ENCODE measurements around the gene TSC2. TPM values are rescaled to one million over a fixed set of nuclear protein-coding genes. Genes with fewer than 3 reads are reported as not detected.
A peak's percentile ranks its signal among the peaks of the same experiment; 100 is the strongest.

TSC2 gene
- 100 to 1,000 TPM; 112 to 115 TPM for total RNA-seq

- CTCF ChIA-PET: interaction anchor here (0.5 to 2.4 kb wide), 11 partner anchors 9 to 543 kb away, joined by 3 to 6 read pairs (median 4); no protein-coding TSS in a partner anchor
- POLR2A ChIA-PET: no interaction called here
- H3K36me3 Mint-ChIP-seq (ENCODE audit: low read depth): peaks cover 3% of the 10 kb centered on the region
- peak; percentile 95 for DNase-seq
- peak within 1 kb of the TSS; percentile 84 for H3K27ac Mint-ChIP-seq
- peak within 1 kb of the TSS; percentile 94 for H3K4me3 Mint-ChIP-seq
- H3K9me3 Mint-ChIP-seq: no peaks in the 10 kb centered on the region
- no peaks in the 10 kb centered on the region for H3K27me3 Mint-ChIP-seq
- peaks cover 22% of the 10 kb centered on the region for H3K4me1 Mint-ChIP-seq
These were observed at the start of gene TSC2, which contains the start of gene NTHL1 for GRCh38 chr16:2047330-2048115. TSS of gene TSC2 (plus strand) at chr16:2047985. CDS start at chr16:2048616, 631 bp downstream. TSS of gene NTHL1 (minus strand) at chr16:2047834. CDS start at chr16:2047823, 11 bp downstream.

GRCh38 chr16:1998360-1998835 is 49.4 kb upstream of the TSC2 start:
- POLR2A ChIA-PET: no interaction called here
- Mint-ChIP-seq H3K4me1 (peaks cover 11% of the 10 kb centered on the region), H3K27me3 (no peaks in the 10 kb centered on the region), H3K4me3 (no peak overlapping the region), H3K27ac (no peak overlapping the region), H3K36me3 (ENCODE audit: low read depth) (peaks cover 19% of the 10 kb centered on the region), H3K9me3 (no peaks in the 10 kb centered on the region)
- no peak for DNase-seq
- CTCF ChIA-PET: interaction anchor here (1.2 kb wide), 2 partner anchors 15 to 17 kb away, joined by 3 read pairs; partner anchors contain the start of genes GFER and NOXO1

- ChIA-PET POLR2A (no interaction called here), CTCF (interaction anchor here (1.2 kb wide), 3 partner anchors 15 to 23 kb away, joined by 3 read pairs; partner anchors contain the start of genes GFER and NOXO1)
- Mint-ChIP-seq H3K4me3 (no peak overlapping the region), H3K9me3 (no peaks in the 10 kb centered on the region), H3K36me3 (ENCODE audit: low read depth) (peaks cover 19% of the 10 kb centered on the region), H3K4me1 (peaks cover 9% of the 10 kb centered on the region), H3K27ac (no peak overlapping the region), H3K27me3 (no peaks in the 10 kb centered on the region)
- DNase-seq: no peak
These were observed 48.7 kb upstream of the TSC2 start for GRCh38 chr16:1998852-1999801.

GRCh38 chr16:1999866-2000514 is 47.8 kb upstream of the TSC2 start:
- DNase-seq: no peak
- H3K4me1 Mint-ChIP-seq: peaks cover 12% of the 10 kb centered on the region
- H3K4me3 Mint-ChIP-seq: no peak overlapping the region
- ChIA-PET CTCF (interaction anchor here (1.2 kb wide), 2 partner anchors 16 to 23 kb away, joined by 3 read pairs; partner anchors contain the start of gene GFER), POLR2A (no interaction called here)
- no peaks in the 10 kb centered on the region for H3K27me3 Mint-ChIP-seq
- peaks cover 19% of the 10 kb centered on the region for H3K36me3 Mint-ChIP-seq (ENCODE audit: low read depth)
- H3K9me3 Mint-ChIP-seq: no peaks in the 10 kb centered on the region
- no peak overlapping the region for H3K27ac Mint-ChIP-seq

- no peaks in the 10 kb centered on the region for H3K27me3 Mint-ChIP-seq
- CTCF ChIA-PET: no interaction called here
- no peaks in the 10 kb centered on the region for H3K9me3 Mint-ChIP-seq
- no peak for DNase-seq
- POLR2A ChIA-PET: no interaction called here
- H3K4me3 Mint-ChIP-seq: no peak overlapping the region
- no peak overlapping the region for H3K27ac Mint-ChIP-seq
- H3K36me3 Mint-ChIP-seq (ENCODE audit: low read depth): peaks cover 22% of the 10 kb centered on the region
- peaks cover 17% of the 10 kb centered on the region for H3K4me1 Mint-ChIP-seq
These were observed 46.8 kb upstream of the TSC2 start for GRCh38 chr16:2001035-2001434.

GRCh38 chr16:2001456-2002355 is 46.1 kb upstream of the TSC2 start:
- H3K36me3 Mint-ChIP-seq (ENCODE audit: low read depth): peaks cover 25% of the 10 kb centered on the region
- DNase-seq: no peak
- peaks cover 17% of the 10 kb centered on the region for H3K4me1 Mint-ChIP-seq
- no peak overlapping the region for H3K27ac Mint-ChIP-seq
- H3K4me3 Mint-ChIP-seq: no peak overlapping the region
- H3K9me3 Mint-ChIP-seq: no peaks in the 10 kb centered on the region
- H3K27me3 Mint-ChIP-seq: no peaks in the 10 kb centered on the region
- ChIA-PET CTCF (no interaction called here), POLR2A (no interaction called here)

GRCh38 chr16:2002406-2003230 is 45.2 kb upstream of the TSC2 start:
- CTCF ChIA-PET: interaction anchor here (0.6 to 3.7 kb wide), 11 partner anchors 8 to 152 kb away, joined by 3 to 36 read pairs (median 6); partner anchors contain the start of genes TBL3 and TRAF7
- H3K4me3 Mint-ChIP-seq: no peak overlapping the region
- DNase-seq: no peak
- POLR2A ChIA-PET: no interaction called here
- no peaks in the 10 kb centered on the region for H3K9me3 Mint-ChIP-seq
- H3K4me1 Mint-ChIP-seq: peaks cover 25% of the 10 kb centered on the region
- peaks cover 27% of the 10 kb centered on the region for H3K36me3 Mint-ChIP-seq (ENCODE audit: low read depth)
- no peaks in the 10 kb centered on the region for H3K27me3 Mint-ChIP-seq
- no peak overlapping the region for H3K27ac Mint-ChIP-seq

- Mint-ChIP-seq H3K9me3 (no peaks in the 10 kb centered on the region), H3K27me3 (no peaks in the 10 kb centered on the region), H3K4me3 (no peak overlapping the region), H3K4me1 (peaks cover 32% of the 10 kb centered on the region), H3K36me3 (ENCODE audit: low read depth) (peaks cover 25% of the 10 kb centered on the region), H3K27ac (no peak overlapping the region)
- ChIA-PET CTCF (interaction anchor here (0.6 to 3.7 kb wide), 15 partner anchors 9 to 162 kb away, joined by 3 to 36 read pairs (median 5); partner anchors contain the start of genes NTHL1, TBL3, TRAF7 and TSC2), POLR2A (no interaction called here)
- no peak for DNase-seq
These were observed 44.5 kb upstream of the TSC2 start for GRCh38 chr16:2003231-2003826.

- Mint-ChIP-seq H3K9me3 (no peaks in the 10 kb centered on the region), H3K4me1 (peaks cover 37% of the 10 kb centered on the region), H3K27ac (no peak overlapping the region), H3K36me3 (ENCODE audit: low read depth) (peaks cover 23% of the 10 kb centered on the region), H3K4me3 (no peak overlapping the region), H3K27me3 (no peaks in the 10 kb centered on the region)
- POLR2A ChIA-PET: no interaction called here
- peak; percentile 92 for DNase-seq
- CTCF ChIA-PET: interaction anchor here (0.6 to 3.7 kb wide), 20 partner anchors 9 to 388 kb away, joined by 3 to 36 read pairs (median 4); partner anchors contain the start of genes NME3, NOXO1, NPW and NTHL1
These were observed 43.8 kb upstream of the TSC2 start for GRCh38 chr16:2003827-2004641.
